Upper lobe of left lung (tissue), 4 donors: ENCODE results near the gene ATAT1.

ENCODE experiments used
- CTCF ChIP-seq, 6 experiments: fragments of 450-650 bp in 4 of 6; fragments of 200-600 bp in 2 of 6; sonication (generic) in 2 of 6; IDR thresholded peaks; one replicate each; pipeline ENCODE4 v1.5.1; 2016 to 2019; ENCODE audit warnings: antibody characterized with exemption in 6 of 6
- EP300 ChIP-seq, 4 donors: sonication (generic); formaldehyde crosslinking; IDR thresholded peaks; one replicate each; pipeline ENCODE4 v1.5.1; 2017; ENCODE audit warnings: antibody characterized with exemption in 4 of 4, control low read depth in 2 of 4
- POLR2AphosphoS5 ChIP-seq, 2 donors: sonication (generic); formaldehyde crosslinking; IDR thresholded peaks; one replicate each; pipeline ENCODE4 v1.5.1; 2017; ENCODE audit warnings: antibody characterized with exemption in 2 of 2

GRCh38 chr6:30657454-30657853 lies 30.8 kb downstream of the ATAT1 start:
- TF ChIP-seq CTCF (IDR thresholded peaks at IDR 0.05): no peak
- TF ChIP-seq POLR2AphosphoS5 (IDR thresholded peaks at IDR 0.05): no peak
- TF ChIP-seq EP300 (IDR thresholded peaks at IDR 0.05): no peak
